Activated effector memory CD4-positive, alpha-beta T cell treated with anti-CD3 and anti-CD28 coated beads, Interleukin-2, amount 50 U/mL, for 16 hours (primary cell): Measurements from ENCODE around the gene CALR3.
"Not testable (repeated sequence)": the region's sequence is repeated elsewhere in the genome, so short reads cannot be mapped to it uniquely, and the experiment has no call there.

Source experiments
- DNase-seq: peaks from one replicate; pipeline ENCODE4 v3.0.0-alpha.2; 2020

CALR3 gene

GRCh38 chr19:16495982-16496612 is at the start of gene CALR3, which contains the start of gene C19orf44:
Gene CALR3, minus strand, starts transcription at chr19:16496167. Its CDS starts 38 bp downstream, at chr19:16496129.
Gene C19orf44, plus strand, starts transcription at chr19:16496394. Its CDS starts 4,399 bp downstream, at chr19:16500793.
- DNase-seq, result peak; percentile 99

- no peak for DNase-seq
These were observed 48.7 kb upstream of the CALR3 start for GRCh38 chr19:16544473-16545231.

- DNase-seq, result not testable (repeated sequence)
These were observed 47.8 kb upstream of the CALR3 start for GRCh38 chr19:16543734-16544133.

- no peak for DNase-seq
These were observed 47.0 kb upstream of the CALR3 start for GRCh38 chr19:16542910-16543472.

GRCh38 chr19:16542045-16542909 is 46.3 kb upstream of the CALR3 start, which contains the start of gene CHERP:
Gene CHERP, minus strand, starts transcription at chr19:16542437. Its CDS starts 59 bp downstream, at chr19:16542378.
- DNase-seq, result peak; percentile 98

GRCh38 chr19:16541526-16542044 is 45.6 kb upstream of the CALR3 start:
- DNase-seq, result no peak

- no peak for DNase-seq
These were observed 45.0 kb upstream of the CALR3 start for GRCh38 chr19:16540948-16541347.

GRCh38 chr19:16537111-16537510 is 41.1 kb upstream of the CALR3 start:
- no peak for DNase-seq

GRCh38 chr19:16536130-16536529 is 40.2 kb upstream of the CALR3 start:
- no peak for DNase-seq

- DNase-seq, result no peak
These were observed 39.4 kb upstream of the CALR3 start for GRCh38 chr19:16535381-16535780.

GRCh38 chr19:16532440-16533234 is 36.7 kb upstream of the CALR3 start:
- no peak for DNase-seq

- no peak for DNase-seq
These were observed 35.4 kb upstream of the CALR3 start for GRCh38 chr19:16531380-16531669.

- no peak for DNase-seq
These were observed 34.8 kb upstream of the CALR3 start for GRCh38 chr19:16530540-16531379.

- no peak for DNase-seq
These were observed 33.6 kb upstream of the CALR3 start for GRCh38 chr19:16529466-16530144.

- peak; percentile 80 for DNase-seq
These were observed 32.1 kb upstream of the CALR3 start for GRCh38 chr19:16527971-16528521.

GRCh38 chr19:16527334-16527935 is 31.5 kb upstream of the CALR3 start:
- DNase-seq, result no peak

GRCh38 chr19:16525751-16526481 is 29.9 kb upstream of the CALR3 start:
- no peak for DNase-seq

- no peak for DNase-seq
These were observed 29.2 kb upstream of the CALR3 start for GRCh38 chr19:16524991-16525734.
